ENCODE measurements around the gene POGZ. TPM values are rescaled to one million over a fixed set of nuclear protein-coding genes. Genes with fewer than 3 reads are reported as not detected.

Gene POGZ
- total and polyA plus RNA-seq, 2 experiments from 2014 or later = 12.9 to 36.3 TPM

DNA sequence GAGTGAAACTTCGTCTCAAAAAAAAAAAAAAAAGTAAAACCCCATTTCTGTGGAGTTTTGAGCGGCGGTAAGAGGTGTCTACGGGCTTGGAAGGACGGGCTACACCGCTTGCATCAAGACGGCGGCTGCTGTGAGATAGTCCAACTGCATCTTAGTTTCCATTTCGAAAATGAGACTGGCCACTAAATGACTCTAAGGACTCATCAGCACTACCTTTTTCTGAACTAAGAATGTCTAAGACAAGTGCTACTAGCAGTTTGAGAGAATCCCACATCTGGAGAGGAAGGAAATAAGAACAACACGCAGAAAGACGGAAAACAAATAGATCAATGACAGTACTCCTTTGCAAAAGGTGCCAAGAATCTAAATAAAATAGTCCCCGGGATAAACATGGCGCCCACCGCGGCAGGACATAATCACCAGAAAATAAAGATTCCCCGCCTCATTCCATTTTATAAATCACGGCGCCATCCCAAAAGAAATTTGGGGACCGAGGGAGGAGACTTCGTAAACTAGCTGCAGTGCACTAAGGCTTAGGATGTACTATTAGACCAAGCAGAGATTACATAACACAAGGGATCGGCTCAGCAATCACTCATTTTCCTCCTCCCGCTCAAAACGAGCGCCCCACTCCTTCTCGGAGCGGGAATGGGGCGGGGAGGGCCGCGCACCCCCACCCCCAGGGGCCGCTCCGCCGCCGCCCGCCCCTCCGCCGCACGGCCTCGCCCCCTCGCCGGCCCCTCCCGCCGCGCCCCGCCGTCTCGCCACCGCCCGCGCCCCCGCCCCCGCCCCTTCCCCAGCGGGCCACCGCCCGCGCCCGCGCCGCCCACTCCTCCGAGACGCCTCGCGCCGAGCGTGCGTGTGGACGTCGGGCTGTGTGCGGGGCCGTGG, 1.1 kb downstream of the POGZ start:
- H3K79me2 ChIP-seq = peaks cover 57% of the 10 kb centered on the region
- H3K36me3 ChIP-seq (replicated peaks; ENCODE audit: insufficient read depth, low read depth) = no peaks in the 10 kb centered on the region
- peak overlapping the region; percentile 88 for H3K4me2 ChIP-seq
- peak; percentile 86 for DNase-seq (ENCODE audit: low spot score)
- no peaks in the 10 kb centered on the region for H3K27me3 ChIP-seq
- H2AFZ ChIP-seq = no peak overlapping the region
- H3K4me3 ChIP-seq = peak overlapping the region; percentile 89
- H4K20me1 ChIP-seq (ENCODE audit: insufficient read depth, poor library complexity, severe bottlenecking) = peaks cover 48% of the 10 kb centered on the region
- TF ChIP-seq EZH2 (IDR thresholded peaks at IDR 0.05; ENCODE audit: borderline replicate concordance) = no peak
- no peak for TF ChIP-seq EZH2phosphoT487 (IDR thresholded peaks at IDR 0.05; ENCODE audit: low read depth, severe bottlenecking, unreplicated experiment)
- TF ChIP-seq, protein P1, sequence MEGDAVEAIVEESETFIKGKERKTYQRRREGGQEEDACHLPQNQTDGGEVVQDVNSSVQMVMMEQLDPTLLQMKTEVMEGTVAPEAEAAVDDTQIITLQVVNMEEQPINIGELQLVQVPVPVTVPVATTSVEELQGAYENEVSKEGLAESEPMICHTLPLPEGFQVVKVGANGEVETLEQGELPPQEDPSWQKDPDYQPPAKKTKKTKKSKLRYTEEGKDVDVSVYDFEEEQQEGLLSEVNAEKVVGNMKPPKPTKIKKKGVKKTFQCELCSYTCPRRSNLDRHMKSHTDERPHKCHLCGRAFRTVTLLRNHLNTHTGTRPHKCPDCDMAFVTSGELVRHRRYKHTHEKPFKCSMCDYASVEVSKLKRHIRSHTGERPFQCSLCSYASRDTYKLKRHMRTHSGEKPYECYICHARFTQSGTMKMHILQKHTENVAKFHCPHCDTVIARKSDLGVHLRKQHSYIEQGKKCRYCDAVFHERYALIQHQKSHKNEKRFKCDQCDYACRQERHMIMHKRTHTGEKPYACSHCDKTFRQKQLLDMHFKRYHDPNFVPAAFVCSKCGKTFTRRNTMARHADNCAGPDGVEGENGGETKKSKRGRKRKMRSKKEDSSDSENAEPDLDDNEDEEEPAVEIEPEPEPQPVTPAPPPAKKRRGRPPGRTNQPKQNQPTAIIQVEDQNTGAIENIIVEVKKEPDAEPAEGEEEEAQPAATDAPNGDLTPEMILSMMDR (IDR thresholded peaks at IDR 0.05; ENCODE audit: poor library complexity) = no peak
- no peaks in the 10 kb centered on the region for H3K9me2 ChIP-seq (replicated peaks; ENCODE audit: insufficient read depth)
- peaks cover 15% of the 10 kb centered on the region for H3K4me1 ChIP-seq (ENCODE audit: insufficient read depth)
- H3K27ac ChIP-seq = peak overlapping the region; percentile 97
- 3% methylated on average over 27 of the region's 69 CpGs for WGBS (ENCODE audit: low lambda C conversion rate, missing lambda C conversion rate)
- H3K9me3 ChIP-seq (ENCODE audit: low read depth) = no peaks in the 10 kb centered on the region

DNA sequence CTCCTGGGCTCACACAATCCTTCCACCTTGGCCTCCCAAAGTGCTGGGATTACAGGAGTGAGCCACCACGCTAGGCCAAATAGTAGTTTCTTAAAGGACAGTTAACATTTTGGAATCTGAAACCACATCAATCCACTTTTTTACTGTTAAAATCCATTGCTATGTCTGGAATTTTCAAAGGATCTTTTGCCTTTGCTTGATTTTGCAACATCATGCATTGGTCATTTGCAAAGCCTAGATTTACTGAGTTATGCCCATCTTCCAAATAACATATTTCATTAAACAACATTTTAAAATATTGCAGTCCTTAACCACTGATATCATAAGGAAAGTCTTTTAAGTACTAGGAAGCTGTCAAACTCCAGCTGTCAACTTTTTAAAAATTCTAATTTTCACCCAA, 3.3 kb downstream of the POGZ start:
- no peak overlapping the region for H3K4me3 ChIP-seq
- H4K20me1 ChIP-seq (ENCODE audit: insufficient read depth, poor library complexity, severe bottlenecking) = peaks cover 68% of the 10 kb centered on the region
- 70% methylated on average over 1 of the region's 1 CpG for WGBS (ENCODE audit: low lambda C conversion rate, missing lambda C conversion rate)
- H3K9me3 ChIP-seq (ENCODE audit: low read depth) = no peaks in the 10 kb centered on the region
- peaks cover 15% of the 10 kb centered on the region for H3K4me1 ChIP-seq (ENCODE audit: insufficient read depth)
- no peaks in the 10 kb centered on the region for H3K9me2 ChIP-seq (replicated peaks; ENCODE audit: insufficient read depth)
- H3K79me2 ChIP-seq = peaks cover 79% of the 10 kb centered on the region
- no peaks in the 10 kb centered on the region for H3K36me3 ChIP-seq (replicated peaks; ENCODE audit: insufficient read depth, low read depth)
- no peak for DNase-seq (ENCODE audit: low spot score)
- no peak overlapping the region for H3K27ac ChIP-seq
- no peak overlapping the region for H2AFZ ChIP-seq
- H3K27me3 ChIP-seq = no peaks in the 10 kb centered on the region
- TF ChIP-seq, protein P1 (IDR thresholded peaks at IDR 0.05; ENCODE audit: poor library complexity) = no peak
- TF ChIP-seq EZH2phosphoT487 (IDR thresholded peaks at IDR 0.05; ENCODE audit: low read depth, severe bottlenecking, unreplicated experiment) (no peak), EZH2 (IDR thresholded peaks at IDR 0.05; ENCODE audit: borderline replicate concordance) (no peak)
- peak overlapping the region; percentile 88 for H3K4me2 ChIP-seq

DNA sequence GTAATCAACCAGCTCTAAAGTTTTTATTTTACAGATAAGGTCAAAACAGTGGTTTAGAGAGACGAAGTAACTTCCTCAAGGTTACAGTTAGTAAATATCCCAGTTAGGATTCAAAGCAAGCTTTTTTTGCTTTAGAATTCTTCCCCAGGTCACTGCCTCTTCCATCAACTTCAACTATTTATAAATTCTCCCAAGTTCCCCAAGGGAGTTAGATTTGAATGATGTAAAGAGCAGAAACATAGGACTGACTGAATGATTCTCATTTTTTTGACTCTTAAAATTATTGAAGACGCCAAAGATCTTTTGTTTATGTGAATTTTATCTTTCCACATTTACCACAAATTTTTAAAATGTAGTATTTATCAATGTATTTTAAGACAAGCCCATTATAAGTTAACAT, 4.1 kb downstream of the POGZ start:
- H3K4me2 ChIP-seq = peak overlapping the region; percentile 6
- peaks cover 85% of the 10 kb centered on the region for H3K79me2 ChIP-seq
- H3K27me3 ChIP-seq = no peaks in the 10 kb centered on the region
- H4K20me1 ChIP-seq (ENCODE audit: insufficient read depth, poor library complexity, severe bottlenecking) = peaks cover 76% of the 10 kb centered on the region
- WGBS (ENCODE audit: low lambda C conversion rate, missing lambda C conversion rate) = 86% methylated on average over 2 of the region's 2 CpGs
- no peak for TF ChIP-seq EZH2 (IDR thresholded peaks at IDR 0.05; ENCODE audit: borderline replicate concordance)
- no peak for TF ChIP-seq EZH2phosphoT487 (IDR thresholded peaks at IDR 0.05; ENCODE audit: low read depth, severe bottlenecking, unreplicated experiment)
- TF ChIP-seq, protein P1 (IDR thresholded peaks at IDR 0.05; ENCODE audit: poor library complexity) = no peak
- no peaks in the 10 kb centered on the region for H3K9me3 ChIP-seq (ENCODE audit: low read depth)
- peaks cover 15% of the 10 kb centered on the region for H3K4me1 ChIP-seq (ENCODE audit: insufficient read depth)
- H3K36me3 ChIP-seq (replicated peaks; ENCODE audit: insufficient read depth, low read depth) = no peaks in the 10 kb centered on the region
- no peak overlapping the region for H3K4me3 ChIP-seq
- H3K9me2 ChIP-seq (replicated peaks; ENCODE audit: insufficient read depth) = no peaks in the 10 kb centered on the region
- H3K27ac ChIP-seq = no peak overlapping the region
- H2AFZ ChIP-seq = no peak overlapping the region
- DNase-seq (ENCODE audit: low spot score) = no peak

All from hepatocyte (in vitro differentiated cells).